Breast epithelium (tissue), 4 donors: ENCODE results near the gene PI16. TPM values are rescaled to one million over a fixed set of nuclear protein-coding genes. Genes with fewer than 3 reads are reported as not detected.
A peak's percentile ranks its signal among the peaks of the same experiment; 100 is the strongest.

ENCODE experiments used
- DNase-seq, 2 donors: peaks; one replicate each; pipeline ENCODE4 v3.0.0-alpha.2; 2019; ENCODE audit warnings: low spot score in 2 of 2
- H3K27ac ChIP-seq, 2 donors: fragments of 200-600 bp; sonication (generic) in 1 of 2; one replicate each; pipeline ENCODE4 v1.5.1; 2016 to 2019; ENCODE audit warnings: mild to moderate bottlenecking in 1 of 2
- H3K27me3 ChIP-seq, 2 donors: fragments of 200-600 bp; sonication (generic) in 1 of 2; one replicate each; pipeline versions ENCODE4 v1.5.1 to v1.6.0; 2017 to 2019; ENCODE audit warnings: control low read depth in 1 of 2, mild to moderate bottlenecking in 1 of 2
- H3K36me3 ChIP-seq: fragments of 200-600 bp; one replicate; pipeline ENCODE4 v1.5.1; 2019
- H3K4me1 ChIP-seq, 2 donors: fragments of 200-600 bp; sonication (generic); one replicate each; pipeline ENCODE4 v1.5.1; 2016 to 2019; ENCODE audit warnings: control low read depth in 1 of 2
- H3K4me3 ChIP-seq, 3 donors: fragments of 200-600 bp; sonication (generic); 1 replicate in 2 of 3; 2 replicates in 1 of 3; pipeline ENCODE4 v1.5.1; 2016 to 2019; ENCODE audit warnings: mild to moderate bottlenecking in 3 of 3, moderate library complexity in 2 of 3
- H3K9me3 ChIP-seq, 2 donors: fragments of 200-600 bp; sonication (generic) in 1 of 2; one replicate each; pipeline ENCODE4 v1.5.1; 2016 to 2019; ENCODE audit warnings: control low read depth in 1 of 2
- CTCF ChIP-seq, 3 donors: fragments of 450-650 bp; IDR thresholded peaks; one replicate each; pipeline ENCODE4 v1.5.1; 2016 to 2017; ENCODE audit warnings: antibody characterized with exemption in 3 of 3, mild to moderate bottlenecking in 3 of 3, moderate library complexity in 3 of 3
- POLR2A ChIP-seq: fragments of 450-650 bp; IDR thresholded peaks from one replicate; pipeline ENCODE4 v1.6.1; 2016; ENCODE audit warnings: antibody characterized with exemption, mild to moderate bottlenecking, moderate library complexity
- POLR2AphosphoS5 ChIP-seq, 3 donors: sonication (generic); formaldehyde crosslinking; IDR thresholded peaks; one replicate each; pipeline ENCODE4 v1.6.1; 2017; ENCODE audit warnings: antibody characterized with exemption in 3 of 3
- intact Hi-C: fragments of 100-400 bp; cut with DNase I; formaldehyde crosslinking; loops from one replicate; pipeline ENCODE4 v1.15.1; 2023; ENCODE audit warnings: low total_unique reads
- total RNA-seq, 3 donors: library from RNA; depleted of rRNA; stranded (reverse); fragments of >200 nt; gene quantifications; one replicate each; pipeline ENCODE4 v1.1.0, GENCODE V29; 2016

Gene PI16
- total RNA-seq, 3 donors from 2014 or later = 2.8 to 14.9 (median 5.2) TPM

GRCh38 chr6:36978421-36979346, 24.1 kb downstream of the PI16 start:
- Histone ChIP-seq H3K36me3 (no peaks in the 10 kb centered on the region), H3K9me3 (no peaks in the 10 kb centered on the region), H3K4me1 (peaks cover 0 to 6% of the 10 kb centered on the region in 2 donors), H3K27ac (peak overlapping the region; percentile 29 to 80), H3K4me3 (no peak overlapping the region), H3K27me3 (no peaks in the 10 kb centered on the region)
- intact Hi-C loops = loop anchor here (1.0 kb wide), 1 partner anchor 13 kb away; no protein-coding TSS in a partner anchor
- TF ChIP-seq CTCF (IDR thresholded peaks at IDR 0.05) (no peak), POLR2A (no peak), POLR2AphosphoS5 (IDR thresholded peaks at IDR 0.05) (no peak)
- DNase-seq = no peak

DNA sequence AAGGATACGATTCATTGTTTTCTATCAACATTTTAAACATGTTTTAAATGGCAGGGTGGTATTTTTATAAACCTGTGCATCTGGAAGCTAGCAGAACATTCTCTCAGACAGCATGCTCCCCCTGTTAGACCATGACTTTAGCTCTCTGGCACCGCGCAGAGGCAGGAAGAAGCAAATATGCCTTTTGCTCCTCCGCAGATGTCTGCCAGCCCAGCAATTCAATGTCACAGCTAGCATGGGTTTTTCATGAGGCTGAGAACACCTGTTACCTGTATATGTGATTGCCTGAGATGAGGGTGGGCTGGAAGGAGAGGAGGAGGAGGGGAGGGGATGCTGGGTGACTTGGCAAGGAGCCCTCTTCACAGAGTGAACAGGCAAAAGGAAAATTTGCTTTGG, 24.8 kb downstream of the PI16 start:
- Histone ChIP-seq H3K36me3 (no peaks in the 10 kb centered on the region), H3K27me3 (no peaks in the 10 kb centered on the region), H3K27ac (peak overlapping the region in 1 of 2 donors; percentile 13), H3K9me3 (no peaks in the 10 kb centered on the region), H3K4me1 (peaks cover 3 to 12% of the 10 kb centered on the region in 2 donors), H3K4me3 (no peak overlapping the region)
- TF ChIP-seq POLR2A (no peak), CTCF (IDR thresholded peaks at IDR 0.05) (peak in 2 of 3 donors; percentile 45 to 54), POLR2AphosphoS5 (IDR thresholded peaks at IDR 0.05) (peak in 1 of 3 donors; percentile 48)
- intact Hi-C loops = loop anchor here (1.0 kb wide), 1 partner anchor 12 kb away; no protein-coding TSS in a partner anchor
- DNase-seq = no peak

DNA sequence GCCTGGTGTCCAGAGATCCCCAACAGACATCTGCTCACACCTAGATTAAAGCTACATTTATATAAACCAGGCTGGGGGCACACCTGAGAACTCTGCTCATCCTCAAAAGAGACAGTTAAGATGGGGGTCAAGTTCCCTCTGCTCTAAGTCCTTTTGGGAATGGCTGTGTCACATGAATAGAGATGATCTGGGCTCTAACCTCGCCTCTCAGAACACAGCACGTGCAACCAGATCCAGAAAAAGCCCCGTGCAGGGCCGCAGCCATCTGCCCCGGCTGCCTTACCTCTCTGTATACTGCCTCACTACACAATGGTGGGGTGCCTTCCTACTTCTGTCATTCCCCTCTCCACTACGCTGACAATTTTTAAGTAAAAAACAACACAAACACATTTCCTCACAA, 25.6 kb downstream of the PI16 start:
- TF ChIP-seq CTCF (IDR thresholded peaks at IDR 0.05) (no peak), POLR2AphosphoS5 (IDR thresholded peaks at IDR 0.05) (no peak), POLR2A (no peak)
- DNase-seq = no peak
- no peaks in the 10 kb centered on the region for H3K27me3 ChIP-seq
- H3K9me3 ChIP-seq = no peaks in the 10 kb centered on the region
- no peak overlapping the region for H3K4me3 ChIP-seq
- peaks cover 3 to 18% of the 10 kb centered on the region in 2 donors for H3K4me1 ChIP-seq
- H3K27ac ChIP-seq = peak overlapping the region in 1 of 2 donors; percentile 13
- intact Hi-C loops = no loop called here
- H3K36me3 ChIP-seq = no peaks in the 10 kb centered on the region

GRCh38 chr6:36980876-36981619, 26.5 kb downstream of the PI16 start:
- Histone ChIP-seq H3K9me3 (no peaks in the 10 kb centered on the region), H3K27me3 (no peaks in the 10 kb centered on the region), H3K4me3 (no peak overlapping the region), H3K4me1 (peaks cover 3 to 18% of the 10 kb centered on the region in 2 donors), H3K27ac (peak overlapping the region; percentile 29 to 49), H3K36me3 (no peaks in the 10 kb centered on the region)
- intact Hi-C loops = no loop called here
- no peak for TF ChIP-seq CTCF (IDR thresholded peaks at IDR 0.05)
- TF ChIP-seq POLR2AphosphoS5 (IDR thresholded peaks at IDR 0.05) = no peak
- TF ChIP-seq POLR2A = no peak
- DNase-seq = no peak
